HFFc6 (cell line): ENCODE measurements around the gene GOLGA5. TPM values are rescaled to one million over a fixed set of nuclear protein-coding genes. Genes with fewer than 3 reads are reported as not detected.
"Not testable (repeated sequence)": the region's sequence is repeated elsewhere in the genome, so short reads cannot be mapped to it uniquely, and the experiment has no call there.

Experiments
- DNase-seq: peaks from one replicate; pipeline ENCODE4 v3.0.0-alpha.2; 2018
- H3K27ac Mint-ChIP-seq: 2 replicates; pipeline ENCODE4 v1.8.0; 2020; ENCODE audit warnings: mild to moderate bottlenecking, mixed read lengths
- H3K27me3 Mint-ChIP-seq: 2 replicates; pipeline ENCODE4 v1.8.0; 2021; ENCODE audit warnings: mild to moderate bottlenecking, moderate library complexity, mixed read lengths; ENCODE audit not compliant: insufficient read depth
- H3K36me3 Mint-ChIP-seq: 2 replicates; pipeline ENCODE4 v1.8.0; 2021; ENCODE audit warnings: low read depth, mixed read lengths
- H3K4me1 Mint-ChIP-seq: 2 replicates; pipeline ENCODE4 v1.8.0; 2020; ENCODE audit warnings: low read depth, mixed read lengths
- H3K4me3 Mint-ChIP-seq: 2 replicates; pipeline ENCODE4 v1.8.0; 2020; ENCODE audit warnings: mild to moderate bottlenecking, moderate library complexity, mixed read lengths
- H3K9me3 Mint-ChIP-seq: 2 replicates; pipeline ENCODE4 v1.8.0; 2020; ENCODE audit warnings: mild to moderate bottlenecking, mixed read lengths
- total RNA-seq, 6 experiments: library from RNA; stranded (reverse); fragmentation: NEBNext Ultra II Directional; extraction: Animal tissue kit (Norgen Biotek cat#: 25700); gene quantifications; 2 replicates in 1 of 6; 3 replicates in 5 of 6; pipeline ENCODE4 v1.2.3, GENCODE V29; 2021
- TF ChIP-seq, protein P1 (sequence below): fragments of 200-600 bp; sonication (generic); IDR thresholded peaks from 2 replicates; pipeline ENCODE4 v1.5.0; 2021; ENCODE audit warnings: antibody characterized with exemption, mild to moderate bottlenecking

The GOLGA5 gene
- total RNA-seq, 6 experiments from 2014 or later = 41.1 to 50.7 (median 48.3) TPM

GRCh38 chr14:92819011-92819597, 25.0 kb downstream of the GOLGA5 start:
- Mint-ChIP-seq H3K27me3 (no peaks in the 10 kb centered on the region), H3K36me3 (peaks cover 15% of the 10 kb centered on the region), H3K4me1 (no peaks in the 10 kb centered on the region), H3K27ac (no peak overlapping the region), H3K9me3 (no peaks in the 10 kb centered on the region), H3K4me3 (no peak overlapping the region)
- TF ChIP-seq, protein P1, sequence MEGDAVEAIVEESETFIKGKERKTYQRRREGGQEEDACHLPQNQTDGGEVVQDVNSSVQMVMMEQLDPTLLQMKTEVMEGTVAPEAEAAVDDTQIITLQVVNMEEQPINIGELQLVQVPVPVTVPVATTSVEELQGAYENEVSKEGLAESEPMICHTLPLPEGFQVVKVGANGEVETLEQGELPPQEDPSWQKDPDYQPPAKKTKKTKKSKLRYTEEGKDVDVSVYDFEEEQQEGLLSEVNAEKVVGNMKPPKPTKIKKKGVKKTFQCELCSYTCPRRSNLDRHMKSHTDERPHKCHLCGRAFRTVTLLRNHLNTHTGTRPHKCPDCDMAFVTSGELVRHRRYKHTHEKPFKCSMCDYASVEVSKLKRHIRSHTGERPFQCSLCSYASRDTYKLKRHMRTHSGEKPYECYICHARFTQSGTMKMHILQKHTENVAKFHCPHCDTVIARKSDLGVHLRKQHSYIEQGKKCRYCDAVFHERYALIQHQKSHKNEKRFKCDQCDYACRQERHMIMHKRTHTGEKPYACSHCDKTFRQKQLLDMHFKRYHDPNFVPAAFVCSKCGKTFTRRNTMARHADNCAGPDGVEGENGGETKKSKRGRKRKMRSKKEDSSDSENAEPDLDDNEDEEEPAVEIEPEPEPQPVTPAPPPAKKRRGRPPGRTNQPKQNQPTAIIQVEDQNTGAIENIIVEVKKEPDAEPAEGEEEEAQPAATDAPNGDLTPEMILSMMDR = no peak
- no peak for DNase-seq

DNA sequence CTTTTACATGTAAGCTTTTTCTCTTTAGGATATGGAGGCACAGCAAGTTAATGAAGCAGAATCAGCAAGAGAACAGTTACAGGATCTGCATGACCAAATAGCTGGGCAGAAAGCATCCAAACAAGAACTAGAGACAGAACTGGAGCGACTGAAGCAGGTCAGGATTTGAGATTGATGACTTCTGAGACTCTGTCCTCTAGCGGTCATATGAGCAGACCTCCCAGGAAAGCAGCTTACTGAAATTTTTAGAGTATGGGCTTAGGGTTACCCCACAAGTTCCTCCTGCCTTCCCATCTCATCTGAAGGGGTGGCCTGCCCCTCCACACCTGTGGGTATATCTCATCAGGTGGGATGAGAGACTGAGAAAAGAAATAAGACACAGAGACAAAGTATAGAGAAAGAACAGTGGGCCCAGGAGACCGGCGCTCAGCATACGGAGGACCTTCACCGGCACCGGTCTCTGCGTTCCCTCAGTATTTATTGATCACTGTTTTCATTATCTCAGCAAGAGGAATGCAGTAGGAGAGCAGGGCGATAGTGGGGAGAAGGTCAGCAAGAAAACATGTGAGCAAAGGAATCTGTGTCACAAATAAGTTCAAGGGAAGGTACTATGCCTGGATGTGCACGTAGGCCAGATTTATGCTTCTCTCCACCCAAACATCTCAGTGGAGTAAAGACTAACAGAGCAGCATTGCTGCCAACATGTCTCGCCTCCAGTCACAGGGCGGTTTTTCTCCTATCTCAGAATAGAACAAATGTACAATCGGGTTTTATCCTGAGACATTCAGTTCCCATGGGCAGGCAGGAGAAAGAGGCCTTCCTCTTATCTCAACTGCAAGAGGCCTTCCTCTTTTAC, 25.8 kb downstream of the GOLGA5 start:
- not testable (repeated sequence) for H3K4me3 Mint-ChIP-seq, H3K27me3 Mint-ChIP-seq, H3K4me1 Mint-ChIP-seq, H3K9me3 Mint-ChIP-seq, DNase-seq, H3K27ac Mint-ChIP-seq
- peaks cover 15% of the 10 kb centered on the region for H3K36me3 Mint-ChIP-seq

DNA sequence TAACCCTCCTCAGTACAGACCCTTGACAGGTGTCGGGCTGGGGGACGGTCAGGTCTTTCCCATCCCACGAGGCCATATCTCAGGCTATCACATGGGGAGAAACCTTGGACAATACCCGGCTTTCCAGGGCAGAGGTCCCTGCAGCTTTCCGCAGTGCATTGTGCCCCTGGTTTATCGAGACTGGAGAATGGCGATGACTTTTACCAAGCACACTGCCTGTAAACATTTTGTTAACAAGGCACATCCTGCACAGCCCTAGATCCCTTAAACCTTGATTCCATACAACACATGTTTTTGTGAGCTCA, 26.4 kb downstream of the GOLGA5 start:
- not testable (repeated sequence) for DNase-seq, H3K4me1 Mint-ChIP-seq, H3K27ac Mint-ChIP-seq, H3K9me3 Mint-ChIP-seq, H3K27me3 Mint-ChIP-seq, H3K4me3 Mint-ChIP-seq
- peaks cover 15% of the 10 kb centered on the region; the same call in 1 of the 2 replicates for H3K36me3 Mint-ChIP-seq

DNA sequence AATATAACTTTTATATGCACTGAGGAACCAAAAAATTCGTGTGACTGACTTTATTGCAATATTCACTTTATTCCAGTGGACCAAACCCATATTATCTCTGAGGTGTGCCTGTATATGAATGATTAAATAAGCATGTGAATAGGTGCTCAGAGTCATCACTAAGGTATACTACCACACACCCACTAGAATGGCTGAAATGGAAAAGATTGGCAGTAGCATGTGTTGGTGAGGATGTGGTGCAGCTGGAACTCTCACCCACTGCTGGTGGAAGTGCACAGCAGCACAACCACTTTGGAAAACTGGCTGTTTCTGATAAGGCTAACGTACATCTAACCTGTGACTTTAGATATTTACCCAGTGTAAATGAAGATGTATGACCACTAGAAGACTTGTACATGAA, 36.8 kb downstream of the GOLGA5 start:
- Mint-ChIP-seq H3K4me3 (no peak overlapping the region), H3K9me3 (no peaks in the 10 kb centered on the region), H3K27me3 (no peaks in the 10 kb centered on the region), H3K4me1 (peaks cover 5% of the 10 kb centered on the region; the same call in 1 of the 2 replicates), H3K36me3 (peaks cover 21% of the 10 kb centered on the region; the same call in 1 of the 2 replicates), H3K27ac (no peak overlapping the region)
- no peak for DNase-seq
- TF ChIP-seq, protein P1 = no peak

- no peak for DNase-seq
- TF ChIP-seq, protein P1 = no peak
- Mint-ChIP-seq H3K4me3 (no peak overlapping the region), H3K9me3 (no peaks in the 10 kb centered on the region), H3K4me1 (peaks cover 5% of the 10 kb centered on the region; the same call in 1 of the 2 replicates), H3K36me3 (peaks cover 21% of the 10 kb centered on the region; the same call in 1 of the 2 replicates), H3K27ac (no peak overlapping the region), H3K27me3 (no peaks in the 10 kb centered on the region)
These were observed 38.1 kb downstream of the GOLGA5 start for GRCh38 chr14:92832137-92832700.

DNA sequence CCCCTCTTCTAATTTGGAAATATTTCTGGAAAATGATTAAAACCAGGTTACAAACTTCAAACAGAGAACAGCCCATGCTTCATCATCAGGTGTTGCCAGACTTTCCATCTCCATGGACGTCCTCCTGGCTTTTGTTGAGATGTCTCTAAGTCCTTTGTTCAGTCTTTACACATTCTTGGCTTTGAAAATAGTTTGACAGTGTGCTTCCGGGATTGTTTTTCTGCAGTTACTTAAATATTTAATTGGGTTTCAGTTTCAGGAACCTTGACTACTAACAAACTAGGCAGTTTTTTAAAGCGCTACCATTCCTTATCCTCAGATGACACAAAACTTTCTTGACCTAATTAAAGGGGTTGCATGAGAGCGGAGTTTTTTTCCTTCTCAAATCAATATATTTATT, 47.8 kb downstream of the GOLGA5 start:
- no peak overlapping the region for H3K27ac Mint-ChIP-seq
- H3K36me3 Mint-ChIP-seq = peaks cover 39% of the 10 kb centered on the region
- no peak overlapping the region for H3K4me3 Mint-ChIP-seq
- peaks cover 11% of the 10 kb centered on the region for H3K4me1 Mint-ChIP-seq
- H3K9me3 Mint-ChIP-seq = peaks cover 5% of the 10 kb centered on the region; the same call in 1 of the 2 replicates
- no peaks in the 10 kb centered on the region; the same call in 1 of the 2 replicates for H3K27me3 Mint-ChIP-seq
- TF ChIP-seq, protein P1 = no peak
- no peak for DNase-seq
